HUES64 (cell line): ENCODE measurements around the gene PYGO1.
"Not testable (repeated sequence)": the region's sequence is repeated elsewhere in the genome, so short reads cannot be mapped to it uniquely, and the experiment has no call there.

Experiments
- H3K27ac ChIP-seq: 2 replicates; pipeline ENCODE4 v1.7.0; 2013; ENCODE audit warnings: low read depth, low read length, inconsistent platforms
- H3K27me3 ChIP-seq: 2 replicates; pipeline ENCODE4 v1.6.1; 2013; ENCODE audit warnings: mild to moderate bottlenecking, low read length; ENCODE audit not compliant: insufficient read depth
- H3K36me3 ChIP-seq: 2 replicates; pipeline ENCODE4 v1.6.1; 2013; ENCODE audit warnings: mild to moderate bottlenecking, low read length; ENCODE audit not compliant: insufficient read depth
- H3K4me1 ChIP-seq: 2 replicates; pipeline ENCODE4 v1.6.1; 2013; ENCODE audit warnings: mild to moderate bottlenecking, low read length, moderate library complexity; ENCODE audit not compliant: insufficient read depth
- H3K4me3 ChIP-seq: 2 replicates; pipeline ENCODE4 v1.5.1; 2013; ENCODE audit warnings: mild to moderate bottlenecking, low read length, moderate library complexity
- H3K9ac ChIP-seq: 2 replicates; pipeline ENCODE4 v1.6.1; 2013; ENCODE audit warnings: mild to moderate bottlenecking, low read depth, low read length
- H3K9me3 ChIP-seq: 2 replicates; pipeline ENCODE4 v1.6.1; 2013; ENCODE audit warnings: low read depth, low read length; ENCODE audit not compliant: insufficient read depth
- WGBS: fragments of 150-250, 120-280 bp; methylation state at CpG from one replicate; pipeline ENCODE4 v1.1.7; 2013; ENCODE audit warnings: missing lambda C conversion rate; 5-methylcytosine and 5-hydroxymethylcytosine counted together

Gene PYGO1

DNA sequence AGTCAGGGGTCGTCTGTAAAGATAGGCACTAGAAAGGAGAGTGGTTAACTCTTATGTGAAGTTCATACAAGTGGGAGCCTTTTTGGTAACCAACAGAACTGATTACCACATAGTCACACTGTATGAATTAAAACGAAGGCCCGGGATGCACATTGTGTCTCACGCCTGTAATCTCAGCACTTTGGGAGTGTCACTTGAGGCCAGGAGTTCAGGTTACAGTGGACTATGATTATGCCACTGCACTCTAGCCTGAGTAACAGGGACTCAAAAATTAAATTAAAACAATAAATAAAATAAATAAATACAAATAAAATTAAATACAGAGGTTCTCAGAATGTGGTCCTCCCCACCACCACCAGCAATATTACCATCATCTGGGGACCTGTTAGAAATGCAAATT, 80.6 kb downstream of the PYGO1 start:
- Histone ChIP-seq H3K36me3 (no peaks in the 10 kb centered on the region), H3K4me3 (no peak overlapping the region), H3K4me1 (no peaks in the 10 kb centered on the region), H3K27me3 (no peaks in the 10 kb centered on the region), H3K9ac (no peak overlapping the region), H3K27ac (no peak overlapping the region), H3K9me3 (no peaks in the 10 kb centered on the region)
- WGBS: 95% methylated on average over 4 of the region's 4 CpGs

- not testable (repeated sequence) for H3K27me3 ChIP-seq, H3K9ac ChIP-seq, H3K9me3 ChIP-seq, H3K4me3 ChIP-seq, H3K4me1 ChIP-seq, H3K36me3 ChIP-seq, H3K27ac ChIP-seq
- 95% methylated on average over 5 of the region's 5 CpGs for WGBS
Measured at GRCh38 chr15:55505407-55505806, 82.7 kb downstream of the PYGO1 start.

DNA sequence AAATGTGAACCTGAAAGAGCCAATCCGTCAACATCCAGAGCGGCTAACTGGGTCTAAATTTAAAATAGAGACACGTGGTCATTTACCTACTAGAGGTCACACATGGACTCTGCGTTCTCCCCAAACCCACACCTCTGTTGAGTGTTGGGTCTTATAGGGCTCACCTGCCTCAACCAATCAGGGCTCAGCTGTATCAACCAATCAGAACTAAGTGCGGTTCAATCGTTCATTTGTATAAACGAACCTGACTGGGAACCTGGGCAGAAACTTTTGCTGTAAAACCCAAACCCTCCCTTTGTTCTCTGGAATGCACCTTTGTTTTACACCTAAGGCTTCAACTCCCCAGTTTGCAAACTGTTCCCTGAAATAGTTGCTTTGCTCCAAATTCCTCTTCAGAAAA, 89.0 kb downstream of the PYGO1 start:
- Histone ChIP-seq H3K9ac (no peak overlapping the region), H3K36me3 (no peaks in the 10 kb centered on the region), H3K9me3 (no peaks in the 10 kb centered on the region), H3K4me3 (no peak overlapping the region), H3K27ac (no peak overlapping the region), H3K27me3 (no peaks in the 10 kb centered on the region), H3K4me1 (peaks cover 4% of the 10 kb centered on the region; the same call in 1 of the 2 replicates)
- 91% methylated on average over 7 of the region's 7 CpGs for WGBS

DNA sequence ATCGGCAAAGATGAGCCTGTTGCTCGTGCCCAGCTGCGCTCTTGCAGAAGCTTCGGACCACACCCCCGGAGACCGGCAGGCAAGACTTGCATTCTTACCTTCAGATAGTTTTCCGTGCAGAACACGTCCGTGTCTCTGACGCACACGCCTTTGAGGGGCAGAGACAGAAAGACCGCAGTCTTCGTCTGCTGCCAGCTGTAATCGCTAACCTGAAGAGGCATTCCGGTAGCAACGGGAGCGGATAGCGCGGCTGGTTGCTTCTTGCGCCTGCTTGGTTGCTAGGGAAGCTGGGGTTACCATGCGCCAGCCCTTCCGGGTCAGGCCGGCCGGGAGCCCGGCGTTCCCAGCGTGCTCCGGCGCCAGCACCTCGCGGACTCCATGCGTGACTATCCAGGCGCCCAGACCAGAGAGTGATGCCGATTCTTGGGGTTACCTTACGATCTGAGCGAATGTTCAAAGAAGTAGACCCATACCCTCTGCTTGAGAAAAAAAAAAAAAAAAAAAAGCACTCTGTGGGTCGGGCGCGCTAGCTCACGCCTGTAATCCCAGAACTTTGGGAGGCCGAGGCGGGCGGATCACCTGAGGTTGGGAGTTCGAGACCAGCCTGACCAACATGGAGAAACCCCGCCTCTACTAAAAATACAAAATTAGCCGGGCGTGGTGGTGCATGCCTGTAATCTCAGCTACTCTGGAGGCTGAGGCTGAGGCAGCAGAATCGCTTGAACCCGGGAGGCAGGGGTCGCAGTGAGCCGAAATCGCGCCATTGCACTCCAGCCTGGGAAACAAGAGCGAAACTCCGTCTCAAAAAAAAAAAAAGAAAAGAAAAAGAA, 89.8 kb downstream of the PYGO1 start:
- H3K4me1 ChIP-seq, H3K36me3 ChIP-seq, H3K9ac ChIP-seq, H3K27me3 ChIP-seq, H3K9me3 ChIP-seq, H3K27ac ChIP-seq: not testable (repeated sequence)
- WGBS: 22% methylated on average over 55 of the region's 55 CpGs
- peak overlapping the region; percentile 76 for H3K4me3 ChIP-seq

DNA sequence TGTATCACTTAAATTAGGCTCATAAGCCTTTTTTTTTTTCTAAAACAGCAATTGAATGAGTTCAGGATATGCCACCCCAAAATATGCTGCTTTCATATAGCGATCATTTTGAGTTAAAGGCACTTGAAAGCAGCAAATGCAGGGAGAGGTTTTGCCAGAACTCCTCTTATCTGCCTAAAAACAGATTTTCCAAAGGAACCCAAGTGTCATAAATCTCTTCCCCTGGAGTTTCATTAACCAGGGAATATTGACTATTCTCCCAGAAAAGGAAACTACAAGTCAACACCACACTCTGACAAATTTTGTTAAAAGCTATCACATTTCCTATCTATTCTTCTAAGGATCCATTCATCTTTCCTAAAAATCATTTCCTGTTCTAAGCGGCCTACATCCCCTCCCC, 91.4 kb downstream of the PYGO1 start:
- Histone ChIP-seq H3K36me3 (no peaks in the 10 kb centered on the region), H3K27me3 (no peaks in the 10 kb centered on the region), H3K9me3 (no peaks in the 10 kb centered on the region), H3K9ac (no peak overlapping the region), H3K4me3 (no peak overlapping the region), H3K4me1 (peaks cover 4% of the 10 kb centered on the region; the same call in 1 of the 2 replicates), H3K27ac (no peak overlapping the region)
- 89% methylated on average over 2 of the region's 2 CpGs for WGBS

GRCh38 chr15:55494931-55495330, 93.2 kb downstream of the PYGO1 start:
- H3K27ac ChIP-seq: no peak overlapping the region
- H3K9ac ChIP-seq: no peak overlapping the region
- WGBS: 92% methylated on average over 1 of the region's 1 CpG
- no peaks in the 10 kb centered on the region for H3K36me3 ChIP-seq
- no peak overlapping the region for H3K4me3 ChIP-seq
- H3K4me1 ChIP-seq: peaks cover 4% of the 10 kb centered on the region; the same call in 1 of the 2 replicates
- no peaks in the 10 kb centered on the region for H3K27me3 ChIP-seq
- H3K9me3 ChIP-seq: no peaks in the 10 kb centered on the region

DNA sequence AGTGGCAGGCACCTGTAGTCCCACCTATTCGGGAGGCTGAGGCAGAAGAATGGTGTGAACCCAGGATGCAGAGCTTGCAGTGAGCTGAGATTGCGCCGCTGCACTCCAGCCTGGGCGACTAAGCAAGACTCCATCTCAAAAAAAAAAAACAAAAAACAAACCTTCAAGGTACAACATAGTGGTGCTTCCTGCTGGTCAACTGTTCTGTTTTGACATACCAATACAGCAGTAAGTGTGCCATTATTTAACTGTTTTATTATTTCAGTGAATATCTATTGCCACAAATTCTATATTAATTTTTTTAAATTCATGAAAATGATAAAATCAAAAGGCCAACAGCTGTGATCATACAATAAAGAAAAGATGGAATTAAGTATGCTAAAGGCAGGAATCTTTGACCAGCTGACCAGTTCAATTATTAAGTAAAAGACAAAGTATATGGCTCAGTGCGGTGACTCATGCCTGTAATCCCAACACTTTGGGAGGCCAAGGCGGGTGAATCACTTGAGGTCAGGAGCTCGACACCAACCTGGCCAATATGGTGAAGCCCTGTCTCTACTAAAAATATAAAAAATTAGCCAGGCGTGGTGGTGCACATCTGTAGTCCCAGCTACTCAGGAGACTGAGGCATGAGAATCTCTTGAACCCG, 99.1 kb downstream of the PYGO1 start:
- not testable (repeated sequence) for H3K36me3 ChIP-seq, H3K27me3 ChIP-seq, H3K27ac ChIP-seq, H3K9me3 ChIP-seq, H3K4me1 ChIP-seq, H3K9ac ChIP-seq, H3K4me3 ChIP-seq
- 94% methylated on average over 9 of the region's 9 CpGs for WGBS
